ENCODE data around the gene ABHD8. TPM values are rescaled to one million over a fixed set of nuclear protein-coding genes. Genes with fewer than 3 reads are reported as not detected.

The ABHD8 gene
- total RNA-seq, 1 experiment from 2014 or later: 13.2 TPM

DNA sequence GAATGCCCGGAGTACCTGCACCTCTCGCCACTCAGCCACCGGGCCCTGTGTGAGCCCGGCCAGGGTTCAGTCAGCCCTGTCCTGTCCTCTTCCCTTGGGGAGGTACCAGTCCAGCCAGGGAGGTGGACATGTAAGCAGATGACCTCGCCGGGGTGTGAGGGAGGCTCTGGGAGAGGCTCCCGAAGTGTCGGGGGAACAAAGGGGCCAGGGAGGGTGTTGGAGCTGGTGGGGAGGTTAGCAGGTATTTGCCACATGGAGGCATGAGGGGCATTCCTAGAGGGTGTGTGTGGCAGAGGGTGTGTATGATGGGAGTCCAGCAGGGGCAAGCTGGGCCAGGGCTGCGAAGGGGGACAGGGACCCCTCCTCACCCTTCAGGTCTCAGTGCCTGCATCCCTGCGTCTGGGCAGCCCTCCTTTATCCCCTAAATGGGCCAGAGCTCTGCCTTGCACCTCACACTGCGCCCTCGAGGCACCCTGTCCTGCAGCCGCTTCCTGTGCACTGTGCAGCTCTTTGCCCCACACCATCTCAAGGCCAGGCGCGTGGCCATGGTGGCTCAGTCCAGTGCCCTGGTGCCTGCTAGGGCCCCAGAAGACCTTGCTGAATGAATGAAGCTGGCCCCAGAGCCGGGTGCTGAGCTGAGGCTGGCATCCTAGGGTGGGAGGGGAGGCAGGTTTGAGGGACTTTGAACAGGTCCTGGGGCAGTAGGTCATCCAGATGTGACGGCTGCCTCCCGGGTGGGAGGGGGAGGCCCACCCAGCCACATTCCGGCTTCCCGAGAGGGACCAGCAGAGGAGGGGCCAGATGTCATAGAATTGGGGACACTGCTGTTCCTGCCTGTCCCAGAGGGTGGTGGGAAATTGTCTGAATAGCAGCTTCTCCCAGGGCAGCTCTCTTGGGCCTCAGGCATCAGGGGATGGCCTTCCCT is 9.2 kb upstream of the ABHD8 start:
- H3K9me3 Mint-ChIP-seq: no peaks in the 10 kb centered on the region
- TF ChIP-seq CREM (CRISPR knock-in tag; IDR thresholded peaks at IDR 0.05) (no peak), NR2C2 (CRISPR knock-in tag; IDR thresholded peaks at IDR 0.05) (no peak), NFATC4 (CRISPR knock-in tag; IDR thresholded peaks at IDR 0.05) (no peak), ELF4 (CRISPR knock-in tag; IDR thresholded peaks at IDR 0.05; ENCODE audit: low read depth) (no peak), GTF2I (CRISPR knock-in tag; conservative IDR thresholded peaks at IDR 0.05) (no peak), ZBTB21 (CRISPR knock-in tag; IDR thresholded peaks at IDR 0.05; ENCODE audit: borderline replicate concordance) (no peak), ZNF263 (CRISPR knock-in tag; IDR thresholded peaks at IDR 0.05; ENCODE audit: low read depth) (no peak), SP1 (CRISPR knock-in tag; conservative IDR thresholded peaks at IDR 0.05) (no peak), GRHL2 (CRISPR knock-in tag; IDR thresholded peaks at IDR 0.05; ENCODE audit: insufficient replicate concordance, severe bottlenecking) (no peak), MXD4 (CRISPR knock-in tag; IDR thresholded peaks at IDR 0.05; ENCODE audit: borderline replicate concordance) (no peak), NFE2L1 (CRISPR knock-in tag; IDR thresholded peaks at IDR 0.05) (no peak)
- TF ChIP-seq, protein P1, sequence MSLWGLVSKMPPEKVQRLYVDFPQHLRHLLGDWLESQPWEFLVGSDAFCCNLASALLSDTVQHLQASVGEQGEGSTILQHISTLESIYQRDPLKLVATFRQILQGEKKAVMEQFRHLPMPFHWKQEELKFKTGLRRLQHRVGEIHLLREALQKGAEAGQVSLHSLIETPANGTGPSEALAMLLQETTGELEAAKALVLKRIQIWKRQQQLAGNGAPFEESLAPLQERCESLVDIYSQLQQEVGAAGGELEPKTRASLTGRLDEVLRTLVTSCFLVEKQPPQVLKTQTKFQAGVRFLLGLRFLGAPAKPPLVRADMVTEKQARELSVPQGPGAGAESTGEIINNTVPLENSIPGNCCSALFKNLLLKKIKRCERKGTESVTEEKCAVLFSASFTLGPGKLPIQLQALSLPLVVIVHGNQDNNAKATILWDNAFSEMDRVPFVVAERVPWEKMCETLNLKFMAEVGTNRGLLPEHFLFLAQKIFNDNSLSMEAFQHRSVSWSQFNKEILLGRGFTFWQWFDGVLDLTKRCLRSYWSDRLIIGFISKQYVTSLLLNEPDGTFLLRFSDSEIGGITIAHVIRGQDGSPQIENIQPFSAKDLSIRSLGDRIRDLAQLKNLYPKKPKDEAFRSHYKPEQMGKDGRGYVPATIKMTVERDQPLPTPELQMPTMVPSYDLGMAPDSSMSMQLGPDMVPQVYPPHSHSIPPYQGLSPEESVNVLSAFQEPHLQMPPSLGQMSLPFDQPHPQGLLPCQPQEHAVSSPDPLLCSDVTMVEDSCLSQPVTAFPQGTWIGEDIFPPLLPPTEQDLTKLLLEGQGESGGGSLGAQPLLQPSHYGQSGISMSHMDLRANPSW (CRISPR knock-in tag; conservative IDR thresholded peaks at IDR 0.05; ENCODE audit: low read depth): no peak
- TF ChIP-seq, protein P2, sequence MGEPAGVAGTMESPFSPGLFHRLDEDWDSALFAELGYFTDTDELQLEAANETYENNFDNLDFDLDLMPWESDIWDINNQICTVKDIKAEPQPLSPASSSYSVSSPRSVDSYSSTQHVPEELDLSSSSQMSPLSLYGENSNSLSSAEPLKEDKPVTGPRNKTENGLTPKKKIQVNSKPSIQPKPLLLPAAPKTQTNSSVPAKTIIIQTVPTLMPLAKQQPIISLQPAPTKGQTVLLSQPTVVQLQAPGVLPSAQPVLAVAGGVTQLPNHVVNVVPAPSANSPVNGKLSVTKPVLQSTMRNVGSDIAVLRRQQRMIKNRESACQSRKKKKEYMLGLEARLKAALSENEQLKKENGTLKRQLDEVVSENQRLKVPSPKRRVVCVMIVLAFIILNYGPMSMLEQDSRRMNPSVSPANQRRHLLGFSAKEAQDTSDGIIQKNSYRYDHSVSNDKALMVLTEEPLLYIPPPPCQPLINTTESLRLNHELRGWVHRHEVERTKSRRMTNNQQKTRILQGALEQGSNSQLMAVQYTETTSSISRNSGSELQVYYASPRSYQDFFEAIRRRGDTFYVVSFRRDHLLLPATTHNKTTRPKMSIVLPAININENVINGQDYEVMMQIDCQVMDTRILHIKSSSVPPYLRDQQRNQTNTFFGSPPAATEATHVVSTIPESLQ (CRISPR knock-in tag; IDR thresholded peaks at IDR 0.05): no peak
- TF ChIP-seq, protein P3, sequence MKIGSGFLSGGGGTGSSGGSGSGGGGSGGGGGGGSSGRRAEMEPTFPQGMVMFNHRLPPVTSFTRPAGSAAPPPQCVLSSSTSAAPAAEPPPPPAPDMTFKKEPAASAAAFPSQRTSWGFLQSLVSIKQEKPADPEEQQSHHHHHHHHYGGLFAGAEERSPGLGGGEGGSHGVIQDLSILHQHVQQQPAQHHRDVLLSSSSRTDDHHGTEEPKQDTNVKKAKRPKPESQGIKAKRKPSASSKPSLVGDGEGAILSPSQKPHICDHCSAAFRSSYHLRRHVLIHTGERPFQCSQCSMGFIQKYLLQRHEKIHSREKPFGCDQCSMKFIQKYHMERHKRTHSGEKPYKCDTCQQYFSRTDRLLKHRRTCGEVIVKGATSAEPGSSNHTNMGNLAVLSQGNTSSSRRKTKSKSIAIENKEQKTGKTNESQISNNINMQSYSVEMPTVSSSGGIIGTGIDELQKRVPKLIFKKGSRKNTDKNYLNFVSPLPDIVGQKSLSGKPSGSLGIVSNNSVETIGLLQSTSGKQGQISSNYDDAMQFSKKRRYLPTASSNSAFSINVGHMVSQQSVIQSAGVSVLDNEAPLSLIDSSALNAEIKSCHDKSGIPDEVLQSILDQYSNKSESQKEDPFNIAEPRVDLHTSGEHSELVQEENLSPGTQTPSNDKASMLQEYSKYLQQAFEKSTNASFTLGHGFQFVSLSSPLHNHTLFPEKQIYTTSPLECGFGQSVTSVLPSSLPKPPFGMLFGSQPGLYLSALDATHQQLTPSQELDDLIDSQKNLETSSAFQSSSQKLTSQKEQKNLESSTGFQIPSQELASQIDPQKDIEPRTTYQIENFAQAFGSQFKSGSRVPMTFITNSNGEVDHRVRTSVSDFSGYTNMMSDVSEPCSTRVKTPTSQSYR (CRISPR knock-in tag; IDR thresholded peaks at IDR 0.05): no peak
- TF ChIP-seq, protein P4, sequence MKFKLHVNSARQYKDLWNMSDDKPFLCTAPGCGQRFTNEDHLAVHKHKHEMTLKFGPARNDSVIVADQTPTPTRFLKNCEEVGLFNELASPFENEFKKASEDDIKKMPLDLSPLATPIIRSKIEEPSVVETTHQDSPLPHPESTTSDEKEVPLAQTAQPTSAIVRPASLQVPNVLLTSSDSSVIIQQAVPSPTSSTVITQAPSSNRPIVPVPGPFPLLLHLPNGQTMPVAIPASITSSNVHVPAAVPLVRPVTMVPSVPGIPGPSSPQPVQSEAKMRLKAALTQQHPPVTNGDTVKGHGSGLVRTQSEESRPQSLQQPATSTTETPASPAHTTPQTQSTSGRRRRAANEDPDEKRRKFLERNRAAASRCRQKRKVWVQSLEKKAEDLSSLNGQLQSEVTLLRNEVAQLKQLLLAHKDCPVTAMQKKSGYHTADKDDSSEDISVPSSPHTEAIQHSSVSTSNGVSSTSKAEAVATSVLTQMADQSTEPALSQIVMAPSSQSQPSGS (CRISPR knock-in tag; IDR thresholded peaks at IDR 0.05; ENCODE audit: borderline replicate concordance, low read depth): no peak
- TF ChIP-seq, protein P5, sequence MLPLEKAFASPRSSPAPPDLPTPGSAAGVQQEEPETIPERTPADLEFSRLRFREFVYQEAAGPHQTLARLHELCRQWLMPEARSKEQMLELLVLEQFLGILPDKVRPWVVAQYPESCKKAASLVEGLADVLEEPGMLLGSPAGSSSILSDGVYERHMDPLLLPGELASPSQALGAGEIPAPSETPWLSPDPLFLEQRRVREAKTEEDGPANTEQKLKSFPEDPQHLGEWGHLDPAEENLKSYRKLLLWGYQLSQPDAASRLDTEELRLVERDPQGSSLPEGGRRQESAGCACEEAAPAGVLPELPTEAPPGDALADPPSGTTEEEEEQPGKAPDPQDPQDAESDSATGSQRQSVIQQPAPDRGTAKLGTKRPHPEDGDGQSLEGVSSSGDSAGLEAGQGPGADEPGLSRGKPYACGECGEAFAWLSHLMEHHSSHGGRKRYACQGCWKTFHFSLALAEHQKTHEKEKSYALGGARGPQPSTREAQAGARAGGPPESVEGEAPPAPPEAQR (CRISPR knock-in tag; IDR thresholded peaks at IDR 0.05): no peak
- TF ChIP-seq, protein P6, sequence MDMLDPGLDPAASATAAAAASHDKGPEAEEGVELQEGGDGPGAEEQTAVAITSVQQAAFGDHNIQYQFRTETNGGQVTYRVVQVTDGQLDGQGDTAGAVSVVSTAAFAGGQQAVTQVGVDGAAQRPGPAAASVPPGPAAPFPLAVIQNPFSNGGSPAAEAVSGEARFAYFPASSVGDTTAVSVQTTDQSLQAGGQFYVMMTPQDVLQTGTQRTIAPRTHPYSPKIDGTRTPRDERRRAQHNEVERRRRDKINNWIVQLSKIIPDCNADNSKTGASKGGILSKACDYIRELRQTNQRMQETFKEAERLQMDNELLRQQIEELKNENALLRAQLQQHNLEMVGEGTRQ (CRISPR knock-in tag; IDR thresholded peaks at IDR 0.05): no peak
- TF ChIP-seq, protein P7, sequence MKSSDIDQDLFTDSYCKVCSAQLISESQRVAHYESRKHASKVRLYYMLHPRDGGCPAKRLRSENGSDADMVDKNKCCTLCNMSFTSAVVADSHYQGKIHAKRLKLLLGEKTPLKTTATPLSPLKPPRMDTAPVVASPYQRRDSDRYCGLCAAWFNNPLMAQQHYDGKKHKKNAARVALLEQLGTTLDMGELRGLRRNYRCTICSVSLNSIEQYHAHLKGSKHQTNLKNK (CRISPR knock-in tag; IDR thresholded peaks at IDR 0.05): no peak
- TF ChIP-seq, protein P8, sequence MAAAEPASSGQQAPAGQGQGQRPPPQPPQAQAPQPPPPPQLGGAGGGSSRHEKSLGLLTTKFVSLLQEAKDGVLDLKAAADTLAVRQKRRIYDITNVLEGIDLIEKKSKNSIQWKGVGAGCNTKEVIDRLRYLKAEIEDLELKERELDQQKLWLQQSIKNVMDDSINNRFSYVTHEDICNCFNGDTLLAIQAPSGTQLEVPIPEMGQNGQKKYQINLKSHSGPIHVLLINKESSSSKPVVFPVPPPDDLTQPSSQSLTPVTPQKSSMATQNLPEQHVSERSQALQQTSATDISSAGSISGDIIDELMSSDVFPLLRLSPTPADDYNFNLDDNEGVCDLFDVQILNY (CRISPR knock-in tag; IDR thresholded peaks at IDR 0.05): no peak
- POLR2A ChIA-PET: interaction anchor here (0.7 kb wide), 1 partner anchor 18 kb away, joined by 3 read pairs; no protein-coding TSS in a partner anchor
- DNase-seq (ENCODE audit: low spot score) (no peak), ATAC-seq (no peak)
- H3K4me3 Mint-ChIP-seq: no peak overlapping the region
- H3K36me3 Mint-ChIP-seq: peaks cover 27% of the 10 kb centered on the region
- H3K27me3 Mint-ChIP-seq (ENCODE audit: low read depth): no peaks in the 10 kb centered on the region
- no peak overlapping the region for H3K27ac Mint-ChIP-seq
- CTCF ChIA-PET: interaction anchor here (0.6 to 1.2 kb wide), 3 partner anchors 15 to 131 kb away, joined by 3 to 4 read pairs (median 4); no protein-coding TSS in a partner anchor
- H3K4me1 Mint-ChIP-seq: peaks cover 20% of the 10 kb centered on the region

All from WTC11 (cell line).